ENCODE data around the gene AFG1L.

The AFG1L gene

GRCh38 chr6:108464418-108465097 is 169.7 kb downstream of the AFG1L start:
- H3K4me2 ChIP-seq (ENCODE audit: low read length) = no peak overlapping the region
- no peak overlapping the region for H3K4me3 ChIP-seq (ENCODE audit: low read length)
- H3K36me3 ChIP-seq (ENCODE audit: insufficient read depth, low read length) = no peaks in the 10 kb centered on the region
- no peaks in the 10 kb centered on the region for H3K9me3 ChIP-seq (replicated peaks; ENCODE audit: low read length)
- no peak overlapping the region for H3K9ac ChIP-seq (ENCODE audit: low read depth, low read length)
- H3K4me1 ChIP-seq (ENCODE audit: control insufficient read depth, insufficient read depth, low read length) = peaks cover 9% of the 10 kb centered on the region
- no peaks in the 10 kb centered on the region for H3K27me3 ChIP-seq (ENCODE audit: control insufficient read depth, insufficient read depth, low read length)

- Histone ChIP-seq H3K4me3 (ENCODE audit: low read length) (no peak overlapping the region), H3K9me3 (replicated peaks; ENCODE audit: low read length) (no peaks in the 10 kb centered on the region), H3K4me1 (ENCODE audit: control insufficient read depth, insufficient read depth, low read length) (peaks cover 9% of the 10 kb centered on the region), H3K9ac (ENCODE audit: low read depth, low read length) (no peak overlapping the region), H3K4me2 (ENCODE audit: low read length) (no peak overlapping the region), H3K27me3 (ENCODE audit: control insufficient read depth, insufficient read depth, low read length) (no peaks in the 10 kb centered on the region), H3K36me3 (ENCODE audit: insufficient read depth, low read length) (no peaks in the 10 kb centered on the region)
These were observed 170.2 kb downstream of the AFG1L start for GRCh38 chr6:108465098-108465495.

GRCh38 chr6:108468346-108468745 is 173.5 kb downstream of the AFG1L start:
- Histone ChIP-seq H3K4me2 (ENCODE audit: low read length) (no peak overlapping the region), H3K9me3 (replicated peaks; ENCODE audit: low read length) (no peaks in the 10 kb centered on the region), H3K9ac (ENCODE audit: low read depth, low read length) (no peak overlapping the region)

GRCh38 chr6:108469316-108469715 is 174.5 kb downstream of the AFG1L start:
- Histone ChIP-seq H3K27me3 (ENCODE audit: control insufficient read depth, insufficient read depth, low read length) (no peaks in the 10 kb centered on the region), H3K4me2 (ENCODE audit: low read length) (no peak overlapping the region), H3K9me3 (replicated peaks; ENCODE audit: low read length) (no peaks in the 10 kb centered on the region), H3K4me3 (ENCODE audit: low read length) (no peak overlapping the region), H3K4me1 (ENCODE audit: control insufficient read depth, insufficient read depth, low read length) (no peaks in the 10 kb centered on the region), H3K36me3 (ENCODE audit: insufficient read depth, low read length) (no peaks in the 10 kb centered on the region), H3K9ac (ENCODE audit: low read depth, low read length) (no peak overlapping the region)

More at GRCh38 chr6:108468346-108468745, 173.5 kb downstream of the AFG1L start:
- no peaks in the 10 kb centered on the region for H3K4me1 ChIP-seq (ENCODE audit: control insufficient read depth, insufficient read depth, low read length)
- no peaks in the 10 kb centered on the region for H3K36me3 ChIP-seq (ENCODE audit: insufficient read depth, low read length)
- H3K27me3 ChIP-seq (ENCODE audit: control insufficient read depth, insufficient read depth, low read length) = no peaks in the 10 kb centered on the region
- H3K4me3 ChIP-seq (ENCODE audit: low read length) = no peak overlapping the region

GRCh38 chr6:108473197-108473596 is 178.3 kb downstream of the AFG1L start:
- no peak overlapping the region for H3K4me2 ChIP-seq (ENCODE audit: low read length)
- no peaks in the 10 kb centered on the region for H3K9me3 ChIP-seq (replicated peaks; ENCODE audit: low read length)
- H3K4me3 ChIP-seq (ENCODE audit: low read length) = no peak overlapping the region
- no peaks in the 10 kb centered on the region for H3K4me1 ChIP-seq (ENCODE audit: control insufficient read depth, insufficient read depth, low read length)
- no peaks in the 10 kb centered on the region for H3K27me3 ChIP-seq (ENCODE audit: control insufficient read depth, insufficient read depth, low read length)
- no peaks in the 10 kb centered on the region for H3K36me3 ChIP-seq (ENCODE audit: insufficient read depth, low read length)
- no peak overlapping the region for H3K9ac ChIP-seq (ENCODE audit: low read depth, low read length)

GRCh38 chr6:108476376-108476775 is 181.5 kb downstream of the AFG1L start:
- H3K9me3 ChIP-seq (replicated peaks; ENCODE audit: low read length) = no peaks in the 10 kb centered on the region
- H3K36me3 ChIP-seq (ENCODE audit: insufficient read depth, low read length) = no peaks in the 10 kb centered on the region
- no peak overlapping the region for H3K4me3 ChIP-seq (ENCODE audit: low read length)
- H3K4me1 ChIP-seq (ENCODE audit: control insufficient read depth, insufficient read depth, low read length) = no peaks in the 10 kb centered on the region
- no peak overlapping the region for H3K4me2 ChIP-seq (ENCODE audit: low read length)
- H3K27me3 ChIP-seq (ENCODE audit: control insufficient read depth, insufficient read depth, low read length) = no peaks in the 10 kb centered on the region
- H3K9ac ChIP-seq (ENCODE audit: low read depth, low read length) = no peak overlapping the region

- H3K4me1 ChIP-seq (ENCODE audit: control insufficient read depth, insufficient read depth, low read length) = no peaks in the 10 kb centered on the region
- no peak overlapping the region for H3K9ac ChIP-seq (ENCODE audit: low read depth, low read length)
- no peaks in the 10 kb centered on the region for H3K36me3 ChIP-seq (ENCODE audit: insufficient read depth, low read length)
- no peak overlapping the region for H3K4me3 ChIP-seq (ENCODE audit: low read length)
- no peak overlapping the region for H3K4me2 ChIP-seq (ENCODE audit: low read length)
- no peaks in the 10 kb centered on the region for H3K9me3 ChIP-seq (replicated peaks; ENCODE audit: low read length)
- H3K27me3 ChIP-seq (ENCODE audit: control insufficient read depth, insufficient read depth, low read length) = no peaks in the 10 kb centered on the region
These were observed 182.1 kb downstream of the AFG1L start for GRCh38 chr6:108476847-108477430.

GRCh38 chr6:108482559-108482958 is 187.7 kb downstream of the AFG1L start:
- Histone ChIP-seq H3K9ac (ENCODE audit: low read depth, low read length) (no peak overlapping the region), H3K4me2 (ENCODE audit: low read length) (no peak overlapping the region), H3K4me1 (ENCODE audit: control insufficient read depth, insufficient read depth, low read length) (no peaks in the 10 kb centered on the region), H3K36me3 (ENCODE audit: insufficient read depth, low read length) (no peaks in the 10 kb centered on the region), H3K27me3 (ENCODE audit: control insufficient read depth, insufficient read depth, low read length) (no peaks in the 10 kb centered on the region), H3K9me3 (replicated peaks; ENCODE audit: low read length) (no peaks in the 10 kb centered on the region), H3K4me3 (ENCODE audit: low read length) (no peak overlapping the region)

- no peak overlapping the region for H3K4me2 ChIP-seq (ENCODE audit: low read length)
- H3K36me3 ChIP-seq (ENCODE audit: insufficient read depth, low read length) = no peaks in the 10 kb centered on the region
- H3K27me3 ChIP-seq (ENCODE audit: control insufficient read depth, insufficient read depth, low read length) = no peaks in the 10 kb centered on the region
- no peak overlapping the region for H3K4me3 ChIP-seq (ENCODE audit: low read length)
- H3K9me3 ChIP-seq (replicated peaks; ENCODE audit: low read length) = no peaks in the 10 kb centered on the region
- H3K4me1 ChIP-seq (ENCODE audit: control insufficient read depth, insufficient read depth, low read length) = no peaks in the 10 kb centered on the region
- no peak overlapping the region for H3K9ac ChIP-seq (ENCODE audit: low read depth, low read length)
These were observed 189.2 kb downstream of the AFG1L start for GRCh38 chr6:108484016-108484415.

GRCh38 chr6:108489699-108490098 is 194.8 kb downstream of the AFG1L start:
- H3K27me3 ChIP-seq (ENCODE audit: control insufficient read depth, insufficient read depth, low read length) = no peaks in the 10 kb centered on the region
- no peaks in the 10 kb centered on the region for H3K4me1 ChIP-seq (ENCODE audit: control insufficient read depth, insufficient read depth, low read length)
- H3K9me3 ChIP-seq (replicated peaks; ENCODE audit: low read length) = no peaks in the 10 kb centered on the region
- no peak overlapping the region for H3K9ac ChIP-seq (ENCODE audit: low read depth, low read length)
- no peak overlapping the region for H3K4me3 ChIP-seq (ENCODE audit: low read length)
- H3K4me2 ChIP-seq (ENCODE audit: low read length) = no peak overlapping the region
- no peaks in the 10 kb centered on the region for H3K36me3 ChIP-seq (ENCODE audit: insufficient read depth, low read length)

- no peaks in the 10 kb centered on the region for H3K36me3 ChIP-seq (ENCODE audit: insufficient read depth, low read length)
- H3K4me1 ChIP-seq (ENCODE audit: control insufficient read depth, insufficient read depth, low read length) = no peaks in the 10 kb centered on the region
- no peaks in the 10 kb centered on the region for H3K9me3 ChIP-seq (replicated peaks; ENCODE audit: low read length)
- no peak overlapping the region for H3K4me2 ChIP-seq (ENCODE audit: low read length)
- no peaks in the 10 kb centered on the region for H3K27me3 ChIP-seq (ENCODE audit: control insufficient read depth, insufficient read depth, low read length)
- no peak overlapping the region for H3K9ac ChIP-seq (ENCODE audit: low read depth, low read length)
- no peak overlapping the region for H3K4me3 ChIP-seq (ENCODE audit: low read length)
These were observed 197.4 kb downstream of the AFG1L start for GRCh38 chr6:108492131-108492766.

GRCh38 chr6:108494434-108494833 is 199.6 kb downstream of the AFG1L start:
- H3K36me3 ChIP-seq (ENCODE audit: insufficient read depth, low read length) = no peaks in the 10 kb centered on the region
- H3K27me3 ChIP-seq (ENCODE audit: control insufficient read depth, insufficient read depth, low read length) = no peaks in the 10 kb centered on the region
- no peaks in the 10 kb centered on the region for H3K9me3 ChIP-seq (replicated peaks; ENCODE audit: low read length)
- no peaks in the 10 kb centered on the region for H3K4me1 ChIP-seq (ENCODE audit: control insufficient read depth, insufficient read depth, low read length)
- H3K4me3 ChIP-seq (ENCODE audit: low read length) = no peak overlapping the region
- no peak overlapping the region for H3K9ac ChIP-seq (ENCODE audit: low read depth, low read length)
- no peak overlapping the region for H3K4me2 ChIP-seq (ENCODE audit: low read length)
